DMS153 treated with DMSO at 0.1 percent for 48 hours (cell line): ENCODE data around the gene GRIA4.
"Not testable (repeated sequence)": the region's sequence is repeated elsewhere in the genome, so short reads cannot be mapped to it uniquely, and the experiment has no call there.

Experiments
- DNase-seq: peaks from one replicate; lab custom pipeline; 2025; ENCODE audit not compliant: unreplicated experiment; lab: John Stamatoyannopoulos, UW

GRIA4 gene

GRCh38 chr11:105718641-105719040 is 108.8 kb downstream of the GRIA4 start:
- no peak for DNase-seq

DNA sequence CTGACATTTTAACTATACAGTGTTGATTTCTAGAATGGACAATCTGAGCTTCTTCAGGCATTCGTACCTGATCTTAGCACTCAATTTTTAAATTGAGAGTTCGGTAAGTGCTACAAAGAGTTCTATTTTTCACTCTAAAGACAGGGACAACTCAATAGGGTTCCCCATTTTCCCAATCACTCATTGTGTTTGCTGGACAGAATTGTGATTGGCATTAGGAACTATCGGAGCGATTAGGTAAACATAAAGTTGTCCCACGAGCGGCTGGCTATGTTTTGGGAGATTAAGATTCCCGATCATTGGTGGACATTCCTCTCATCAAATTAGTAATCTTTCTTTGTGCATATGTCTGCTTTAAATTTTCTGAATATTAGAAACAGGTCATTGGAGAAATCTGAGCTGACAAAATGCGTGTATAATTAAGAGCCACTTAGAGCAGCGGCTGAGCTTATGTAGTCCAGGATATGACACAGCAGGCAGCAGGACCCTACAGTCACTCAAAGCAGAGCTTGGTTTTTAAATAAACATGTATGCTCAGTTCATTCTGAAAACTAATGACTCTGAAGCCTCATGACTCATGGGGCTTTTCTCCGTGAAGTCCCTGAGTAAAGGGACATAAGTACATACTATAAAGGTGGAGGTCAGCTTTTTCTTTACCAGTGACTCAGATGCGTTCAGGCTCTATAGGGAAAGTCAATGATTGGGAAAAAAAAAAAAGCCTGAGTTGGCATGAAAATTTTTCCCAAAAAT is 109.4 kb downstream of the GRIA4 start:
- peak; percentile 52 for DNase-seq

- DNase-seq = no peak
Measured at GRCh38 chr11:105720096-105720495, 110.2 kb downstream of the GRIA4 start.

GRCh38 chr11:105723269-105723668 is 113.4 kb downstream of the GRIA4 start:
- DNase-seq = no peak

GRCh38 chr11:105732611-105733010 is 122.7 kb downstream of the GRIA4 start:
- no peak for DNase-seq

DNA sequence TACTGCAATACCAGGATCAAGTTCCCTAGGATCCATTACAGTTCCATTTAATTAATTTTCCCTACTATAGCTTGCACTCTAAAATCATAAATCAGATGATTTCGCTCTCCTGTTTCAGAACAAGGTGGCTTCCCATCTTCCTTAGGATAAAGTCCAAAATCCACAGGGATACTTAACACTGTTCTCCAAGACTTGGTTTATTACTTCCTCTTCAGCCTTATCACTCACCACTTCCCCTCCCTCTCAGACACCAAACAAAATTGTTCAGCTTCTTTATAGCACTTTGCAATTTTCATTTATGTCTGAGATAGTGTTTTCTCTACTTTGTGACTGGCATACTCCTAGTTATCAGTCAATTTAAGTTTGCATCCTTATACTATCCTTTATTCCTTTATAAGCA is 124.6 kb downstream of the GRIA4 start:
- DNase-seq = no peak

- DNase-seq = no peak
Measured at GRCh38 chr11:105738251-105738650, 128.4 kb downstream of the GRIA4 start.

DNA sequence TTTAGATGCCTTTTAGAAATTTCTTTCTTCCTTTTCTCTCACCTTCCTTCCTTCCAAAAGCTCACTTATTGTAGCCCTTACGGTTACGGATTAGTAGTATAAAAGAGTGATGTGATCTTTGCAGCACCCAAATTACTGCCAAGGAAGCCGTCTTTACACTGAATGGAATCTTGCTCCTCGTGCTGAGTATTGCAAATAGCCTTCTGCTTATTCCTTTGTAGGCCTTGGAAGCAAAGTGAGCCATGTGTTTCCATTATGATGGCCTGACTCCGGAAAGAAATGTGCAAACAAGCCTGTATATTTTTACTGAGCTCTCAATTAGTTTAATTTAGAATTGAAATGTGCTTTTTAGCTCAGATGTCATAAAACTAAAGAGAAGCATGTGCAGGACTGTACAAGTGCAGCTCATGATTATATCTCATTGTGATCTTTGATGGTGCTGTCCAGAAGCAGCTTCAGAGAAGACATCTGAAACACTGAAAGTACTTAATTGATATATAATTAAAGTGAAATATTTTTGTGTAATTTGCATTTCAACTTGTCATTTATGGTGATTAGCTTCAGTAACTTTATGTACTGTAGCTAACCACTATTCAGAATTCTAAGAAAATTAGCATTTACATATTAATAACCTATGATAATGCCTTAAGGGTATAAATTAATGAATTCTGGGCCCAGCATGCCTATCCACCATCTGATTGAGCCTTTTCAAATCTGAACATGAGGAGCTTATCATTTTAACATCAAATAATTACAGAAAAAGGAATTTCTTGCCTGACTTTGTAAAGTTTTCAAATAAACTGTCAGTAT is 129.3 kb downstream of the GRIA4 start:
- DNase-seq = no peak

DNA sequence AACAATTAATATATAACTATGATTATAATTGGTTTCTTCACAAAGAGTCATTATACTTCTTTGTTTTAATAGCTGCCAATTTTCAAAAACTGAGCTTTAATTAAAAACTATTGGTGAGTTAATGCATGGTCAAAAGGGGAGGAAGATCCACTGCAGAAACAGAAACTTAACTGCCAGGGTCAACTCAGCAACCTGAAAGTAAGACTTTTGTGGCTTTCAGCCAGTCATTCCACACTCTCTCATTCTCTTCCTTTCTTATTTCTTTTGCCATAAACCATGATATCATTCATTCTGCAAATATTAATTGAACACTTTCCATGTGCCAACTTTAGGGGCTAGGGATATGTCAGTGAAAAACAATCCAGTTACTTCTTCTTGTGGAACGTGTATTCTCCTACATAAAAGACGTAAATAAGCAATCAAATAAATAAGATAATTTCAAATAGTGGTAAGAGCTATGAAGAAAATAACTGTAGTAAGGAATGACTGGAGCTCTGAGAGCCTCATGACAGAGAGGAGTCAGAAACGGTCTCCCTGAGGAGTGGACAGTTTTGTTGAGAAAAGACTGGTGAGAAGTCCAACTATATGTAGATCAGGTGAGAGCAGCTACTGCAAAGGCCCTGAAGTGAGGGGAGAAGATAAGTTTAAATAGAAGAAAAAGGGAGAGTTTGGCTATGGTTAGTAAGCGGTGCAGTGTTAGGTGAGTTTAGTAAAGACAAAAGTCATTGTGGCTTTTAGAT is 130.5 kb downstream of the GRIA4 start:
- DNase-seq = no peak

DNA sequence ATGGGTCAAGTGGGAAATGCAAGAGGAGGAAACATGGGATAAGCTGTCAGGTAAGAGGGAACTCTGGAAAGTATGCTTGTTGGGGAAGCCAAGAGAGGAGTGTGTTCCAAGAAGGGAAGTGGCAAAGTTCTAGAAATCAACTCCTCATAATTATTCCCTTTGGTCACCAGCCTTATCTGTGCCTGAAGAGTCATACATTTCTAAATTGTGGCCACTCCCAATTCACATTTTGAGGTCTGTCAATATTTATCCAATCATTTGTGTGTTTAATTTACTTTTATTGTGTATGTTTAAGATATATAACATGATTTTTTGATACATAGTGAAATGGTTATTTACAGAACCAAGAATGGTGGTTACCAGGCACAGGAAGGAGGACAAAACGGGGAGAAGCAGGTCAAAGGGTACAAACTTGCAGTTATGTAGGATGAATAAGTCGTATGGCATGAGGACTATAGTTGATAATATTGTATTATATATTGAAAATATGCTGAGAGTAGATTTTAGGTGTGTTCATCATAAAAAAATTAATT is 131.7 kb downstream of the GRIA4 start:
- DNase-seq = no peak

DNA sequence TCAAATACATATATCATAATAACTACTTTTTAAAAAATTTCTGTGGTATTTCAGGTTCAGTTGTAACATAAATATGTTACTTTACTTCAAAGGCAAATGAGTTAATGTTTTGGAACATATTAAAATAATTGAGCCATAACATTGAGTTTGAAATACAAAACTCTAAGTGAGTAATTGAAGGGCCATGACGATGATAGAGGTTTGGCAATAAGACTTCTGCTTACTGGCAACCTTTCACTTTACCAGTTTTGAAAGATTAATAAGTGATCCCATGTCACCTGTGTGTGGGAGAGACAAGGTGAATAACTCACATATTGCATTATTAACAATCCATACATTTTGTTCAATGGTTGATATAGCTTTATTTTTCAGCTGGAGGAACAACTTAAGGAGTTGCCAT is 144.4 kb downstream of the GRIA4 start:
- no peak for DNase-seq

- no peak for DNase-seq
Measured at GRCh38 chr11:105754716-105755115, 144.8 kb downstream of the GRIA4 start.

- no peak for DNase-seq
Measured at GRCh38 chr11:105757107-105757506, 147.2 kb downstream of the GRIA4 start.

GRCh38 chr11:105763594-105763993 is 153.7 kb downstream of the GRIA4 start:
- no peak for DNase-seq

DNA sequence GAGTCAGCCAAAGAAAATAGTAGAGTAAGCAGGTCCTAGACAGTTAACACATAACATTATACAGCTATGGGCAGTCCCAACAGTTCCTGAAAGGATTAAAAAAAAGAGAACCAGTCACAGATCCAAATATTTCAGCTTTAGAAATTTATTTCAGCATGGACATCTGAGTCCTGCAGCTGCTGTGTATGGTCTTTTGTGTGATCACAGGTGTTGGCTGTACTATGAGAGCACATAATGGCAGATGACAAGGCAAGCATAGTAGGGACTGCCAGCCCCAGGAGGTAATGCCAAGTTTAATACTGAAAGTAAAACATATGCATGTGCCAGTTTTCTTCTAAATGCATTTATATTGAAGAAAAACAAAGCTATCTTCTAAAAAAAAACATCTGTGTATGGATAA is 158.1 kb downstream of the GRIA4 start:
- DNase-seq = no peak

GRCh38 chr11:105769627-105770026 is 159.8 kb downstream of the GRIA4 start:
- DNase-seq = no peak

GRCh38 chr11:105773452-105773851 is 163.6 kb downstream of the GRIA4 start:
- not testable (repeated sequence) for DNase-seq

DNA sequence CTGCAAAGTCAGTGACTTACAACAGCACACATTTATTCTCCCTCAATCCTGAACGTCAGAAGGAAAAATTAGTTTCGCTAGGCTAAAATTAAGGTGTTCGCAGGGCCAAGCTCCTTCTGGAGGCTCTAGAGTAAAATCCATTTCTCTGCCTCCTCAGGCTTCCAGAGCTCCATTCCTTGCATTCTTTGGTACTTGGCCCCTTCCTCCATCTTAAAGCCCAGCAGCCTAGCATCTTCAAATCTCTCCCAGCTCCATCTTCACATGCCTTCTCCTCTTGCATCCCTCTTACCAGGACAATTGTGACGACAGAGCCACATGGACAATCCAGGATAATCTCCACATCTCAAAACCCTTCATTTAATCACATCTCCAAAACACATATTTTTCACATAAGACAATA is 165.0 kb downstream of the GRIA4 start:
- no peak for DNase-seq

DNA sequence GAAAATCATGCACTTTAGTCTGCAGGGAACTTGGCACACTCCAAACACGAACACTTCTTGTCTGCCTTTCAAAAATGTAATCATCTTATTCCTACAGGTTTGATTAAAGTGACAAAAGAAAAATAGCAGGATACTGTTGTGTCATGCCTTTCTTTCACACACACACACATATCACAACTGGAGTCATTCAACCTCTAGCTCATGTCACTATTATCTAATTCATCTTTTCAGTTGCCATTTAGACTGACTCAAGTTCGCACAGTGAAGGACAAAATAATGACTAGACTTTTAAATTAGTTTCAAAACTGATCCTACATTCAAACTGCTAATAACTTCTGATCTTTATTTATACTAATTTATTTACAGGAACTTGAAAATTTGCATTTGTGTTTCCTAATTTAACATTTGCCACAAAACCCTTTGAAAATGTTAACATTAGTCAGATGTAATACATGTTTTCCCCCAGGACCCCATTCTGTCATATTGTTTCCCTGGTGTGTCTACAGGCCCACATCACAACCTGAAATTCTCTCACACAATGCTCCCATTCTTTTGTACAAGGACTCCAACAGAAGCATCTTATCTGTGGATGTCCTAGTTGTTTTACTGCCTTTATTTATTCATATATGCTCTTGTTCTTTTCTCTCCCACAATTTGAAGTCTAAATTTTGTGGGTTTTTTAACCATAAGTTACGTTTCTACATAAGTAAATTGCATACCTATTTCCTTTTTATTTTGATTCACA is 171.1 kb downstream of the GRIA4 start:
- DNase-seq = no peak

GRCh38 chr11:105781807-105782206 is 171.9 kb downstream of the GRIA4 start:
- DNase-seq = no peak

DNA sequence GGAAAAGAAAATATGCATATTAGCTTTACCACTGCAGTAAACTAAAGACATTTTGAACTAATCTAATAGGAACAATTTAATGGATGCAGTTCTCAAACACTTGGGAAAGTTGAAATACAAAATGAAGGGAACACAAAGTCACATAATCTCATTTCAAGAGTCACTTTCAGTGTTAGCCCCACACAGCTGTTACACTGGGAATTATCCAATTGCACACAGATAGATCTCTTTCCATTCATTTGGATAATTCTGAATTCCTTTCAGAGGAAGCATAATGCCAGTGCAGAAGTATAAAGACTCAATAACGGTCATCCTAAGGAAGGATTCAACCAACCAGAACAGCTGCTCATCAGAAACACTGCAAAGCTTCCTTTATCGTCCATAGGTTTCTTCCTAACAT is 173.3 kb downstream of the GRIA4 start:
- no peak for DNase-seq
